Astrocyte (in vitro differentiated cells and primary cell): Measurements from ENCODE around the gene C1orf210.

ENCODE experiments used
- EZH2 ChIP-seq: IDR thresholded peaks from 2 replicates; pipeline ENCODE4 v1.6.1; 2012; ENCODE audit warnings: mild to moderate bottlenecking, low read length, inconsistent platforms; ENCODE audit not compliant: insufficient read depth
- TF ChIP-seq, protein P1 (sequence below): IDR thresholded peaks from 2 replicates; pipeline ENCODE4 v1.5.1; 2011; ENCODE audit warnings: low read depth, mild to moderate bottlenecking, inconsistent platforms, low read length, moderate library complexity; ENCODE audit not compliant: insufficient read depth

DNA sequence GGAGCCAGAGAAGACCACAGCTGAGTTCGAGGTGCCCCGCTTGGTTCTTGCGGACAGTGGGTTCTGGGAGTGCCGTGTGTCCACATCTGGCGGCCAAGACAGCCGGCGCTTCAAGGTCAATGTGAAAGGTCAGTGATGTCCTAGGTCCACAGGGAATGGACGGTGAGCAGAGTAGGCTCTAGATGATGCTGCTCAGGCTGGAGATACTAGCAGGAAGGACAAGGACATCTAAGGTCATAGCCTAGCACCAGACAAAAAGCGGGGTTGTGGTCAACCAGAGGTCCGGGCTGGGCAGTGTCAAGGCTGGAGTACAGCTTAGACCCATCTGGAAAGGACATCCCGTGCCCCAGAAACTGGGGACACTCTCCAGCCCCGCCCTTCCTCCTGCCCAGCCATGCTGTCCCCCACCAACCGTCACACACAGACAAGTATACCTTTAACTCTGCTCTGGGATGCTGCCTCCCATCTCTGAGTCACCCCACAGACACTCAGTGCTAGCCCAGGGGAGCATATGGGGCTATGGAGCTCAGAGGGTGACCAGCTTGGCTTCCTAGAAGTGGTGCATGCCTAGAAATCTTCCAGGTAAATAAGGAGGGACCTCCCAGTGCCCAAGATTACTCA lies 24.1 kb upstream of the C1orf210 start:
- TF ChIP-seq, protein P1, sequence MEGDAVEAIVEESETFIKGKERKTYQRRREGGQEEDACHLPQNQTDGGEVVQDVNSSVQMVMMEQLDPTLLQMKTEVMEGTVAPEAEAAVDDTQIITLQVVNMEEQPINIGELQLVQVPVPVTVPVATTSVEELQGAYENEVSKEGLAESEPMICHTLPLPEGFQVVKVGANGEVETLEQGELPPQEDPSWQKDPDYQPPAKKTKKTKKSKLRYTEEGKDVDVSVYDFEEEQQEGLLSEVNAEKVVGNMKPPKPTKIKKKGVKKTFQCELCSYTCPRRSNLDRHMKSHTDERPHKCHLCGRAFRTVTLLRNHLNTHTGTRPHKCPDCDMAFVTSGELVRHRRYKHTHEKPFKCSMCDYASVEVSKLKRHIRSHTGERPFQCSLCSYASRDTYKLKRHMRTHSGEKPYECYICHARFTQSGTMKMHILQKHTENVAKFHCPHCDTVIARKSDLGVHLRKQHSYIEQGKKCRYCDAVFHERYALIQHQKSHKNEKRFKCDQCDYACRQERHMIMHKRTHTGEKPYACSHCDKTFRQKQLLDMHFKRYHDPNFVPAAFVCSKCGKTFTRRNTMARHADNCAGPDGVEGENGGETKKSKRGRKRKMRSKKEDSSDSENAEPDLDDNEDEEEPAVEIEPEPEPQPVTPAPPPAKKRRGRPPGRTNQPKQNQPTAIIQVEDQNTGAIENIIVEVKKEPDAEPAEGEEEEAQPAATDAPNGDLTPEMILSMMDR: no peak
- no peak for TF ChIP-seq EZH2
